Thyroid gland (tissue), 4 donors: Measurements from ENCODE around the gene NECAB2. TPM values are rescaled to one million over a fixed set of nuclear protein-coding genes. Genes with fewer than 3 reads are reported as not detected.

Source experiments
- DNase-seq, 2 donors: peaks; one replicate each; pipeline ENCODE4 v3.0.0-alpha.2; 2019
- H3K27ac ChIP-seq, 3 donors: fragments of 200-600 bp; sonication (generic); 1 replicate in 2 of 3; 2 replicates in 1 of 3; pipeline ENCODE4 v1.5.1; 2016 to 2019; ENCODE audit warnings: mild to moderate bottlenecking in 1 of 3, moderate library complexity in 1 of 3
- H3K27me3 ChIP-seq: fragments of 200-600 bp; sonication (generic); one replicate; pipeline ENCODE4 v1.5.1; 2019
- H3K36me3 ChIP-seq, 2 donors: fragments of 200-600 bp; sonication (generic); one replicate each; pipeline ENCODE4 v1.5.1; 2016 to 2019
- H3K4me1 ChIP-seq, 2 donors: fragments of 200-600 bp; sonication (generic); one replicate each; pipeline ENCODE4 v1.5.1; 2017 to 2019
- H3K4me3 ChIP-seq, 3 donors: fragments of 200-600 bp; sonication (generic); replicated peaks in 1 of 3; 1 replicate in 2 of 3; 2 replicates in 1 of 3; pipeline ENCODE4 v1.5.1; 2016; ENCODE audit warnings: mild to moderate bottlenecking in 1 of 3
- H3K9me3 ChIP-seq: fragments of 200-600 bp; sonication (generic); one replicate; pipeline ENCODE4 v1.5.1; 2017
- CTCF ChIP-seq, 6 experiments: fragments of 200-600 bp in 3 of 6; fragments of 450-650 bp in 3 of 6; sonication (generic) in 3 of 6; IDR thresholded peaks; one replicate each; pipeline ENCODE4 v1.5.1; 2016 to 2019; ENCODE audit warnings: antibody characterized with exemption in 6 of 6, mild to moderate bottlenecking in 2 of 6, inconsistent platforms in 1 of 6, moderate library complexity in 1 of 6
- POLR2A ChIP-seq, 2 donors: fragments of 450-650 bp; IDR thresholded peaks; one replicate each; pipeline ENCODE4 v1.6.1; 2017; ENCODE audit warnings: antibody characterized with exemption in 2 of 2, mild to moderate bottlenecking in 2 of 2, moderate library complexity in 1 of 2
- WGBS, 2 donors: methylation state at CpG; one replicate each; pipeline ENCODE4 v1.1.5; 2017; 5-methylcytosine and 5-hydroxymethylcytosine counted together
- intact Hi-C: fragments of 100-400 bp; cut with DNase I; formaldehyde crosslinking; loops from one replicate; pipeline ENCODE4 v1.15.1; 2023
- small RNA-seq: library from RNA; depleted of rRNA; stranded (forward); fragments of <200 nt; gene quantifications from one replicate; pipeline ENCODE3, GENCODE V24; 2016
- total RNA-seq, 4 donors: library from RNA; depleted of rRNA; stranded (reverse); fragments of >200 nt; gene quantifications; one replicate each; pipeline ENCODE4 v1.2.3, GENCODE V29; 2016

Gene NECAB2
- total RNA-seq, 4 donors from 2014 or later: 0.63 to 0.94 TPM; not detected in 2

GRCh38 chr16:84048871-84049270 is 80.8 kb downstream of the NECAB2 start:
- Histone ChIP-seq H3K36me3 (peaks cover 10 to 20% of the 10 kb centered on the region in 2 donors), H3K4me1 (no peaks in the 10 kb centered on the region), H3K27ac (no peak overlapping the region), H3K27me3 (no peaks in the 10 kb centered on the region), H3K9me3 (no peaks in the 10 kb centered on the region), H3K4me3 (no peak overlapping the region)
- no peak for TF ChIP-seq POLR2A (IDR thresholded peaks at IDR 0.05)
- TF ChIP-seq CTCF (IDR thresholded peaks at IDR 0.05): no peak
- 94 to 95% methylated on average over 11 to 13 of the region's 13 CpGs for WGBS, 2 donors
- intact Hi-C loops: no loop called here
- DNase-seq: no peak

- no peaks in the 10 kb centered on the region for H3K4me1 ChIP-seq
- 87 to 90% methylated on average over 13 of the region's 13 CpGs for WGBS, 2 donors
- H3K9me3 ChIP-seq: no peaks in the 10 kb centered on the region
- H3K27me3 ChIP-seq: no peaks in the 10 kb centered on the region
- no peak overlapping the region for H3K27ac ChIP-seq
- DNase-seq: no peak
- intact Hi-C loops: no loop called here
- TF ChIP-seq CTCF (IDR thresholded peaks at IDR 0.05) (no peak), POLR2A (IDR thresholded peaks at IDR 0.05) (no peak)
- H3K4me3 ChIP-seq: no peak overlapping the region
- peaks cover 17 to 26% of the 10 kb centered on the region in 2 donors for H3K36me3 ChIP-seq
These were observed 81.5 kb downstream of the NECAB2 start for GRCh38 chr16:84049403-84050060.

GRCh38 chr16:84050316-84050715 is 82.3 kb downstream of the NECAB2 start:
- Histone ChIP-seq H3K4me1 (peaks cover 3 to 6% of the 10 kb centered on the region in 2 donors), H3K27me3 (no peaks in the 10 kb centered on the region), H3K4me3 (no peak overlapping the region), H3K9me3 (no peaks in the 10 kb centered on the region), H3K36me3 (peaks cover 22 to 34% of the 10 kb centered on the region in 2 donors), H3K27ac (no peak overlapping the region)
- WGBS, 2 donors: 88 to 96% methylated on average over 9 of the region's 9 CpGs
- TF ChIP-seq POLR2A (IDR thresholded peaks at IDR 0.05) (no peak), CTCF (IDR thresholded peaks at IDR 0.05) (no peak)
- intact Hi-C loops: no loop called here
- no peak for DNase-seq

- H3K4me3 ChIP-seq: no peak overlapping the region
- TF ChIP-seq POLR2A (IDR thresholded peaks at IDR 0.05) (no peak), CTCF (IDR thresholded peaks at IDR 0.05) (no peak)
- no peak overlapping the region for H3K27ac ChIP-seq
- 95 to 97% methylated on average over 18 to 27 of the region's 27 CpGs for WGBS, 2 donors
- H3K4me1 ChIP-seq: peaks cover 4 to 8% of the 10 kb centered on the region in 2 donors
- no peaks in the 10 kb centered on the region for H3K9me3 ChIP-seq
- DNase-seq: no peak
- no peaks in the 10 kb centered on the region for H3K27me3 ChIP-seq
- intact Hi-C loops: no loop called here
- peaks cover 29 to 51% of the 10 kb centered on the region in 2 donors for H3K36me3 ChIP-seq
These were observed 84.1 kb downstream of the NECAB2 start for GRCh38 chr16:84052071-84052622.

Small RNA genes within 50 kb of the gene (small RNA-seq; reads per million reads assigned to genes)
- not detected for gene RNA5SP432

Other genes with a start within 250 kb of the NECAB2 start
- gene HSBP1, start 160.3 kb upstream of the NECAB2 start, total RNA-seq: 10 to 100 TPM; 17.7 to 50.7 (median 23.9) TPM
- gene MLYCD, start 69.1 kb upstream of the NECAB2 start, total RNA-seq: 10 to 100 TPM in 3 of 4 donors, 1 to 10 TPM in 1; 9.9 to 22.0 (median 12.0) TPM
- 10 to 100 TPM; 14.5 to 53.5 (median 31.9) TPM for gene OSGIN1, start 15.0 kb upstream of the NECAB2 start, total RNA-seq
- gene SLC38A8, start 74.6 kb downstream of the NECAB2 start, total RNA-seq: not detected
- gene MBTPS1, start 148.7 kb downstream of the NECAB2 start, total RNA-seq: 100 to 1,000 TPM; 126 to 185 (median 166) TPM
- 10 to 100 TPM; 37.2 to 82.9 (median 59.5) TPM for gene HSDL1, start 176.9 kb downstream of the NECAB2 start, total RNA-seq
- gene DNAAF1, start 177.1 kb downstream of the NECAB2 start, total RNA-seq: 10 to 100 TPM in 1 of 4 donors, 1 to 10 TPM in 3; 1.5 to 11.2 (median 2.8) TPM
- 10 to 100 TPM; 29.4 to 64.2 (median 56.3) TPM for gene TAF1C, start 218.8 kb downstream of the NECAB2 start, total RNA-seq
- under 1 TPM; 0.24 to 0.78 (median 0.54) TPM for gene ADAD2, start 222.9 kb downstream of the NECAB2 start, total RNA-seq